GM19324 (cell line): ENCODE results near the gene FCHSD2.
A peak's percentile ranks its signal among the peaks of the same experiment; 100 is the strongest.
"Not testable (repeated sequence)": the region's sequence is repeated elsewhere in the genome, so short reads cannot be mapped to it uniquely, and the experiment has no call there.

Experiments
- ATAC-seq: cut with Tn5 transposase; IDR thresholded peaks from one replicate; pipeline ENCODE4 v1.9.1; 2021; ENCODE audit warnings: mild to moderate bottlenecking, moderate library complexity; ENCODE audit not compliant: unreplicated experiment, low FRiP score

FCHSD2 gene

DNA sequence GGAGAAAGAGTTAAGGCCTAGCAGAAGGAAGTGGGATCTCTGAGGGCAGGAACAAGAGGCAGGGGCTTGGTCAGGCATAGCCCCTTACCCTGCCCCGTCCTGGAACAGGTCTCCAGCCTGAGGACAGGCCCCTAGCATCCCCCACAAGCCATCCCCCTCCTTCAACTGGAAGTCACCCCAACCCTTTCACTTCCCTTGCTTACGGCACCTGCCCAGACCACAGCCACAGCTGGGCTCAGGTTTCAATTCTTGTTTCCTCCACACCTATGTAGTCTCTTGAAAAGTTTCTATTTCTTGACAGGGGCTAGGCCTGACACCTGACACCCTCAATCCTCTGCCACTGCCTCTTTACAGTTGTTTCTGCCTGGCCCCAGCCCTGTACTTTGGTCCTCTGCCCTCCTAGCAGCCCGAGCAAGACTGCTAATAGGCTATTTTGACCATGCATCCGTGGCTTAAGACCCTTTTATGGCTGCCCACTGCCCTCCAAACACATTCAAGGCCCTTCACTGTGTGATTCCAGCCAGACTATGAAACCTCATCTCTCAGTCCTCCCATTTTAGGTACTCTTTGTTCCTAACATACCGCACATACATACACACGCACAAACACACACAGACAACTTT is 10.9 kb upstream of the FCHSD2 start:
- peak; percentile 67 for ATAC-seq

DNA sequence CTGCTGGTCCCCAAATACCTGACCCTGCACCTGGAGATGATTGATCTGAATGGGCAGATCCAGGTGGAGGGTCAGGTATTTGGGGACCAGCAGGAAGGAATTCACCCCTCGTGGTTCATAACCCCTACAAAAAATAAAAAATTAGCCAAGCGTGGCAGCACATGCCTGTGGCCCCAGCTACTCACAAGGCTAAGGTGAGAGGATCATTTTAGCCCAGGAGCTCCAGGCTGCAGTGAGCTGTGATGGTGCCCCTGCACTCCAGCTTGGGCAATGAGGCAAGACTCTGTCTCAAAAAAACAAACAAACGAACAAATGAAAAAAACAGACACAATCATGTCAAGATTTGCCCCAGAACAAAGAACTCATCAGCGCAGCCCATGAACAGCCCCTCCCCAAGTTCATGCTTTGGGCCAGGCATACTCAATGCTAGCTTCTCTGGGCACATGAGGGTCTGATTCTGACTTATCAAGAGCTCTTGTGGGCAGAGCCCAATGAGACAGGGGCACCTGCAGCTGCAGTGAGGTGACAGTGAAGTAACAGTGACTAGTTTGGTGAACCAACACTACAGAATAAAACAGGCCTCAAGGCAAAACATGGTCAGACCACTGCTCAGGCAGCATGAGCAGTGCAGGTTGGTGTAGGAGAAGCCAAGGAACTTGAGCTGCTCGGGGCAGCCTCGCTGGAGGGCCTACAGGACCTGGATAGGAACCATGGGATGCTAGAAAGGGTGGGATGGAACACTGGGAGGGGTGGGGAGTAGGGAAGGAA is 10.2 kb upstream of the FCHSD2 start:
- ATAC-seq = peak; percentile 16

DNA sequence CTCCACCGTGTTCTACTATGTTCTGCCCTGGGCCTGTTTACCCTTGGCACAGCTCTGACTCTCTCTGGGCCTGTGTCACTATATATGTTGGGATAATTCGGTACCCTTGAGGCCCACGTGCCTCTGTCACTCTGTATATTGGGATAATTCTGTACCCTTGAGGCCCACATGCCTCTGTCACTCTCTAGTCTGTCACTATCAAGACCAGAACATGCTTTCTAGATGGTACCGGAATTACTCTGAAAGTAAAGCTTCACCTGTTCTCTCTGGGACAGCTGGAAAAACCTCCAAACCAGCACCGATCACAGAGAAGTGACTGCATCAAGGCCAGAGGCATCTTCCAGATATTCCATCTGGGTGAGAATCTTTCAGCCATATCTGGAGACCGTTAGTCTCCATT is 9.3 kb upstream of the FCHSD2 start:
- no peak for ATAC-seq

DNA sequence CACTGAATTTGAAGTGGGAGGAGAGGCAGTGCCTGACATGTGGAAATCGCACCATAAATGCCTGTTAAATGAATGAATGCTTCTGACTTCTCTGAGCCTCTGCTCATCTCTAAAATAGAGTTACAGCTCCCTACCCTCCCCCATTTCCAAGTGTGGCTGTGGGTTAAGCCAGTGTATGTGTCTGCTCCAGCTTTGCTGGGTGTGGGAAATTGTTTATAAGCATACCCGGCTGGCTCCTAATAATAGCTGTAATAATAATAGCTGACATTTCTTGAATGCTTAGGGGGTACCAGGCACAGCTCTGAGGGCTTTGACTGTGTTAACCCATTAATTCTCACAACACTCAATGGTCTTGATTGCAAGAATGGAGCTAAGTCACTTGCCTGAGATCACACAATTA is 7.0 kb upstream of the FCHSD2 start:
- ATAC-seq = no peak

DNA sequence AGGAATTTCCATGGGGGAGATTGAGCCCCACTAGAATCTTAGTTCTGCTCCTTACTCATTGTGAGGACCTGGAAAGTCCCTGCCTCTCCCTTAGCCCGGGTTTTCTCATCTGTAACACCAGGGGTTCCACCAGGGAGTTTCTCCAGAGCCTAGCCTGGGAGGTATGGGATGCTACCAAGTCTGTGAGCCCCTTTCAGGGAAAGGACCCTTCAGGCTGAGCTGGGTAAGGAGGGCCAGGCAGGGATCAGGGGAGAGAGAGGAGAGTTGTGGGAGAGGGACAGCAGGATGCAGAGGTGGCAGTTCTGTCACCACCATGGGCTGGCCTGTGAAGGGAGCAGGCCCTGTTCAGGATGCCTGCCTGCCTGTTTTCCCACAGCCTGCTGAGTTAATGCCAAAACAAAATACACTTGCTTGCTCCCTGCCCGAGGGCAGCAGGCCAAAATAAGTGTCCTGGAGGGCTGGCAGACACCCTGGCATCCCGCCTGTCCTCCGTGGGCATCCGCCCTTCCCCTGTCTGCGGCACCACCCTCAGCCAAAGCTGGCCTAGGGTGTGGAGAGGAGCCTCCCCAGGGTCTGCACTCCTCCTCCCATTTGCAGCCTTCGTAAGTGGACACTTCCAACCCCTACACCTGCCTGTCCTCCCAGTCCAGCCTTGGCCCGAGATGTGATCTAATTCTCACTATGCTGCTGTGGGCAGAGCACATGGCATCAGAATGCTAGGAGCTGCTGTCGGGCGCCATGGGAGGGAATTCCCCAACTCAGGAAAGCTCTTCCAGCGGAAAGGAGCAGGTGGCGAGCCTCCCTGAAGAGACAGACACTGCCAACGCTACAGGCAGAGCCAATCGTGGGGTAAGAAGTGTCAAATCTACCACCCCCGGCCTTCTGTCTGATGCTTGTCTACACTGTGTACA is 5.9 kb upstream of the FCHSD2 start:
- ATAC-seq = no peak

DNA sequence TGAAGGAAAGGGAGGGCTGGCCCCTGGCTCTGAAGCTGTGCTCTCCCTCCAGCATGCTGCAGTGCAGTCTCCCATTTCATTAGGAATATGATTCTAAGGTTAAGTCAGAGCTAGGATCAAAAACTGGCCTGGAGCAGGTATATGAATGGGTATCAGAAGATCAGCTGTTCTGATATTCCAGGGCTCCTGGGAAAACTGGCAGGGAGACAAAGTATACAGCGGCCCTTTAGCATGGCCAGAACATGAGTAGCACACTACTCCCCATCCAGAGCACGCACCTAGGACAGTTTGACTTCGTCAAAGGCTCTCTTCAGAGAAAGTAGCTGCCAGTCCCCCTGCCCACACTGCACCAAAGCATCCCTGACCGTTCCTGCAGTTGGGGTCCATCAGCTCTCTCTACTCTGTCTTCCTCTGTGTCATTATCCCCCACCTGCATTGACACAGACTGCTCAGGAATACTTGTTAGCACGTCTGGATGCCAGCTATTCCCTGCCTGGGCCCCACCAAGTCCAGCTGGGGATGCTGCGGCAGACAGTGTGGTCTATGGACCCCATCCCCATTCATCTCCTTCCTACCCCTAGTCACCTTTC is 4.0 kb upstream of the FCHSD2 start:
- no peak for ATAC-seq

DNA sequence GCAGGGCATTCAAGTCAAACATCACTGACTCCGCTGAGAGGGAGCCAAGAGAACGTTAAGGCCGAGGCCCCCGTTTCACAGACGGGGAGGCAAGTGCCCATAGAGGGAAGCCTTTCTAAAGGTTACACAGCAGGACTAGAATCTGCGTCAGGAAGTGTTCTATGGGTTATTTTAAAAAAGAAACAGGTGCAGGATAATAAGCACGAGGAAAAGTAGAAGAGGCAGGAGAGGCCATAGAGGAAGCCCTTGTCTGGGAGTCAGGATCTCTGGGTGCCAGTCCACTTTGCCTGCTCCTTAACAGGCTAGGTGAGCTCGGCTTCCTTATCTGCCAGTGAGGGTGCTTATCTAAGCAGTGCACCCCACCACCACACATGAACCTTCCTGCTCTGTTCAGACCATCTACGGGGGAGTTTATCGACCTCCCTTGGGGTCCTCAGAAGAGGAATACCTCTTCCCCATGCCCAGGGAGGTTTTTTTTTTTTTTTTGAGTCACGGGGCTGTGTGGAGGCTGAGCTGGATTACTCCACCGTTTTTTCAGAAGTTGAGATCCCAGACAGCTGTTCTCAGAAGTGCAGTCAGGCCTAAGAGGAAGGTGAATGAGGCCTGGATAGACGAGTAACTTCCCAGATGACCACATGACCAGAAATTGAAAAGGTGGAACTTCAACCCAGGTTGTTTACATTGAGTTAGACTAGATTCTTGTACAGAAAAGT is 1.2 kb upstream of the FCHSD2 start:
- no peak for ATAC-seq

DNA sequence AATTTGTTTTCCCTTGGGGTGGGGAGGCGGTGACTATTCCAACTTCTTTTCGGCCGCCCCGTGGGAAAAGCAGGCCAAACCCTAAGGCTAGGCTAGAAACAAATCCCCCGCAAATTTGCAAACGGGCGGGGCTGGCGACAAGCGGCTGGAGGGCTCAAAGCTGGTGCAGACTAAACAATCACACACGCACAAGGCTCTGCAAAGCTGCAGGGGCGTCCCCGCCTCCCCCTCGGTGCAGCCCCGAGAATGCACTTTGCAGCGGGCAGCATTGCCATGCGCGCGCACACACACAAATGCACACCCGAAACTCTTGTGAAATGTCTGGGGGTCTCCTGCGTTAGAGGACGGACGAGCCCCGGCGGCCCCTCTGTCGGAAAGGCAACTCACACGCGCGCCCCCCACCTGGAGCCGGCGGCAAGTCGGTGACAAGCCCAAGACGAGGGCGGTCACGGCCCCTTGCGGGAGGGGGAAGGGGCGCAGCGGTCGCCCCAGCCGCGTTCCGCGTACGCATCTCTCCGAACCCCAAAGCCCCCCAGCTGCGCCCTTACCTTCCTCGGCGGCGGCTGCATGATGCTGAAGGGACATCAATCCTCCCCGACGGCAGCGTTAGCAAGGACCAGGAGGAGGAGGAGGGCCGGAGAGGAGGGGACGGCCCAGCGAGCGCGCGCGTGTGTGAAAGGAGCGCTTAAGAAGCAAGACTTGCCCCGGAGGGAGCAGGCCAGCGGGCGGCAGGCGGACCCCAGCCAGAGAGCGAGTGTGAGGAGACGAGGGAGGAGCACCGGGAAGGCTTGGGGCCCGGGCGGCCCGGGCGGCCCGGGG is 600 bp downstream of the FCHSD2 start:
- ATAC-seq = no peak

DNA sequence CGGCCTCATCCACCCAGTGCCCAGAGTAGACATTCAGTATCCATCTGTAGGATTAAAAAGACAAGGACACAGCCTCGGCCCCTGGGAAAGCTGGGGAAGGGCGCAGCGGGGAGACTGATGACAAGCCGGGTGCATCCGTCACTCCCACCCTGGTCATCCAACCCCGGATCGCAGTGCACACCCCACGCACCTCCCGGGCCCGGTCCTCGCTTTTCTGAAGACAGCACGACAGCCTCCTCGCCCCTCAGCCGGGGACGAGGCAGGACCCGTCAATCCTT is 1.1 kb downstream of the FCHSD2 start:
- no peak for ATAC-seq

DNA sequence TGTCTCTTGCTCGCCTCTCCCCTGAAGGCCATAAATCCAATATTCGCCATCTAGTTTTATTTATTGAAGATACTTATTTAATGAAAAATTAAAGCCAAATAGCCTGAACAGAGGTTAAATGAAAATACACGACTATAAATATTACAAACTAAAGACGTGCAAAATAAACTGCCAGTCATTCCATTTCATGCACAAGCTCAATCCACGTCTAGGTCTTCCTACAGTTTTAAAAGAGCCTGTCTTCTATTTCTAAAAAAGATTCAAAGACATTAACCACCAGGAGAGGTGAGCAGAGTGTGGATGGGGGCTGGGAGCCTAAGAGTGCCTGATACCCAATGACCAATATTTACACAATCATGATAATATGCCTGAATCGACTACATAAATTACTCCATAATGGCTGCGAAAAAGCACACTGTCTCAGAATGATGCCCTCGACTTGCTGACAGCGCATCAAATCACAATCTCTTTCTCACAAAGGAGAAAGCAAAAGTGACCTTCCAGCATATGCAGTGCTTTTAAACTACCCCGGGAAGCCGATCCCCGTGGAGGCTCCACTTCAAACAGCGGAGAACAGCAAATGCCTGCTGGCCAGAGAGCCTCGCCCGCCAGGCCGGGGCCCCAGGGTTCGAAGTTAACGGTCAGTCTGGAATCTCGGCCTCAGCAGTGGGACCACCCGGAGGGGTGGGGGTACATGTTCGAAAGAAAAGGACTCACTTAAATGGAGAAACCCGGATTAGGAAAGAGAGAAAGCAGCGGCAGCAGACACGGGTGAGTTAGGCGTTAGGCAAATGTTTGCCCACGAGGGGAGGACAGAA is 1.7 kb downstream of the FCHSD2 start:
- no peak for ATAC-seq

DNA sequence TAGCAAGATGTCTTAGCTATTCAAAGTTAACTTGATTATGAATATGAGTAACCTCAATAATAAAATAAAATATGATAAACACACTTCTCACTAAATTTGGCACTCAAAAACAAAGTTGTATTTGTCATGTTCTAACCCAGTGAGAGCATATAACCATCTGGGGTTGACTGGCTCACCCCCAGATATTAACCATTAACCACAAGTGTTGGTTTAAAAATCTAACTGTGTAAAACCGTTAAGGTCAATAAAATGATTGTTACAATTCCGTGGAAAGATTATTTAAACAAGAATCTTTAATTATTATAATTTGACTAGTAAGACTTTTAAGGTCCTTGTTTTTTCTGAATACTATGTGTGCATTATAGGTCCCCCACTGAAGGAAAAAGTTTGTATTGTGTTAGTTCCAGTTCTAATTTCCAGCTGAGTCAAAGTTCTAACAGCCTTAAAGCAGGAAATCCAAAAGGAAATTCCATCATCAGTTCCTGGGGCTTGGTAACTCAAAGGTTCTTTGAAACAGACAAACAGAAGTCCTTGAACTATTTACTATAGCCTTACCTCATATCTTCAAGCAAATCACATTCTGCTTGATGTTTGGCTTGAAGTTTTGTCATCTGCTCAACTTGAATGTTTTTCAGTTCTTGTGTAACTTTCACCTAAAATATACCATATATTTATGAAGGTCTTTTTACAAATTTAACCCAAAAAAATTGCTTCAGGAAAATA is 2.5 kb downstream of the FCHSD2 start:
- no peak for ATAC-seq

DNA sequence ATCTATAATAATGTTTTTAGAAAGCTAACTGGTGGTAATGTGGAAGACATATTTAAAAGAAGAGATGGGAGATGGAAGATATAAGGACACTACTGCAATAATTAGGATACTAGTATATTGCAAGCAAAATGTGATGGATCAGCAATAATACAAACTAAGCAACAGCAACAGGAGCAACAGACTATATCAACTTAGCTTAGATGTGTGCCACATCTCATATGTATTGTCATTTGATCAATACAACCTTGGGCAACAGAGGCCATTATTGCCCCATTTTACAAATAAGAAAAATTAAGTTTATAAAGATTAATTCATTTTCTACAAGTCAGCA is 4.2 kb downstream of the FCHSD2 start:
- no peak for ATAC-seq

DNA sequence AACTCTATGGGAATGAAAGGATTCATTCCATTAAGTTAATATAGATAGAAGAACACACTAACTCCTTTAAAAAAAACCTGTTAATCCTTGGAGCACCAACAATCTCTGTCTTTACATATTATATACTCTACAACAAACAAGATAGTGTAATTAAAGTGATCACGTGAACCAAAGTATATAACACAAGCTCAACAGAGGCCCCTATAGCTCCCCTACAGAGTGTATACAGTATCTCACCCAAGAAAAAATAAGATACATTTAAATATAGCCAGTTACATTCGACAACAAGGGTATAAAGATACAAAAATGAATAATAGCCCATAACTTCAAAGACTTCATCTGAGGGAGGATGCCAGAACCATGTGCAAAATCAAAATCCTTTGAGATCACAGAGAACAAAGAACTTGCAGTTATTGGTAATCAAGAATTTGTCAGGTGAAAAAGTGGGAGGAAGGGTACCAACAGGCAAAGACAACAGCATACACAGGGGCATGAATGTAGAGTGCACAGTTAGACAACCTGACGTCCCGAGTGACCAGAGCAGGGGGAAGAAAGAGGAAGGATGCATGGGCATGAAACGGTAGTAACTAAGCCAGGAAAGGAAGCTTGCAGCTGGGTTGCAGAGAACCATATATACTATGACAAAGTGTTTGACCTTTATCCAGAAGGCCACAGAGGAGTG is 4.7 kb downstream of the FCHSD2 start:
- ATAC-seq = no peak

DNA sequence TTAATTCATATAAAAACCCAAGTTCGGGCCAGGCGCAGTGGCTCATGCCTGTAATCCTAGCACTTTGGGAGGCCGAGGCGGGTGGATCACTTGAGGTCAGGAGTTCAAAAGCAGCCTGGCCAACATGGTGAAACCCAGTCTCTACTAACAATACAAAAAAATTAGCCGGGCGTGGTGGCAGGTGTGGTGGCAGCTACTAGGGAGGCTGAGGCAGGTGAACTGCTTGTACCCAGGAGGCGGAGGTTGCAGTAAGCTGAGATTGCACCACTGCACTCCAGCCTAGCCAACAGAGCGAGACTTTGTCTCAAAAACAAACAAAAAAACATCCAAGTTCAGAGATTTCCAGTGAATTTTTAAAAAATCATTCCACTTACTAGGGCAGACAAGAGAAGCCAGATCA is 5.4 kb downstream of the FCHSD2 start:
- not testable (repeated sequence) for ATAC-seq

DNA sequence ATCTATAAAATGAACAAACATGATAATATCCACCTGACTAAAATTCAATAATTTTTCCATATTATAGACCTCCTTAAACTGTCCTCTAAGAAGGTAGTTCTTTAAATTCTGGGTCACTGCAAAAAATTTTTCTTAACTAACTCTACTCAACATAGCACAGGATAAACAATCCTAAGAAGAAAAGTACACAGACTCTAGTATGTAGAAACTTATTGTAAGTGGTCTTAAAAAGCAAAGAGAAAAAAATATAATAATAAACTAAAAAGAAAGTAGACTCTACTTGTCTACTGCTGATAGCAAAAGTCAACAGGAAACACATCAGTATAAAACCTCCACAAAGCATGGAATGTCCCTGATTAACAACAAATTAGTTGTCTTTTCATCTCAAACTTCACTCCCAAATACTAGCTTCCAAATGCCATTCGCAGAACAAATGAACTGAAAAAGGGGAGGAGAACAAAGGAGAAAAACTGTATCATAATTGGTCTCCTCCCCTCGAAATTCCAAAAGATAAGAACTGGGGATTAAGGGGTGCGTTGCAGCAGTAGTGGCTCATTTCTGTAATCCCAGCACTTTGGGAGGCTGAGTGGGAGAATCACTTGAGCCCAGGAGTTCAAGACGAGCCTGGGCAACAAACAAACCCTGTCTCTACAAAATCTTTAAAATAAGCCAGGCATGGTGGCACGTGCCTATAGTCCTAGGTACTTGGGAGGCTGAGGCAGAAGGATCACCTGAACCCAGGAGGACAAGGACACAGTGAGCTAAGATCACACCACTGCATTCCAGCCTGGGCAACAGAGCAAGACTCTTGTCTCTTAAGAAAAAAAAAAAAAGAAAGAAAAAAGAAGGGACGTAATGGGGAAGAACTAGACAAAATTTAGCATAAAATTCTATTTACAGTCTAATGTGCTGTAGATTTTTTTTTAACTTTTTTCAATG is 6.5 kb downstream of the FCHSD2 start:
- ATAC-seq = no peak

DNA sequence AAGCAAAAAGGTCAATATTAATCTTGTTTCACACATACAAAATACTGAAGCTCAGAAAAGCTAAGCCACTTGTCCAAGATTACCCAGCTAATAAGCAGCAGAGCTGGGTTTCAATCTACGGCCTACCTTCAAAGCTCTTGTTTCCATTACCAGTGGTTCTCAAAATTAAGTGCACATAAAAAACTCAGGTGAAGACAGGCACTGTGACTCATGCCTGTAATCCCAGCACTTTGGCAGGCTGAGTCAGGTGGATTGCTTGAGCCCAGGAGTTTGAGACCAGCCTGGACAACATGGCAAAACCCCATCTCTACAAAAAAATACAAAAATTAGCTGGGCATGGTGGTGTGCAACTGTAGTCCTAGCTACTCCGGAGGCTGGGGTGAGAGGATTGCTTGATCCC is 9.8 kb downstream of the FCHSD2 start:
- ATAC-seq = not testable (repeated sequence)

DNA sequence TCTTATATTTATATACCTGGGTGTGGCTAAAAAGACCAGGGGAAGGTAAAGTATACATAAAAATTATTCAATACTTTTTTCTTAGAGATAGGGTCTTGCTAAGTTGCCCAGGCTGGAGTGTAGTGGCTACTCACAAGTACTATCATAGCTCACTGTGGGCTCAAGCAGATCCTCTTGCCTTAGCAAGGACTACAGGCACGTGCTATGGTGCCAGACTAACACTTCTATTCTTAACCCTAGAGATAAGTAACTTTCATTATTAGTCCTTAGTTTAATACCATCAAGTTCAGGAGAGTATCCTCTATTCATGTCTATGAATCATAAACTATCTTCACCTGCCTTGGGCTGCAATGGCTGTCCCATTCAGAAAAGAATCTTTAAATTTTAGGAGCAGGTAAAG is 11.9 kb downstream of the FCHSD2 start:
- ATAC-seq = no peak
